Measurements from ENCODE around the gene SP7. TPM values are rescaled to one million over a fixed set of nuclear protein-coding genes. Genes with fewer than 3 reads are reported as not detected.
A peak's percentile ranks its signal among the peaks of the same experiment; 100 is the strongest.

The SP7 gene
- polyA plus RNA-seq, 2 of the 4 experiments (the other 2 are of a cell fraction) = 0.05 to 0.06 TPM

DNA sequence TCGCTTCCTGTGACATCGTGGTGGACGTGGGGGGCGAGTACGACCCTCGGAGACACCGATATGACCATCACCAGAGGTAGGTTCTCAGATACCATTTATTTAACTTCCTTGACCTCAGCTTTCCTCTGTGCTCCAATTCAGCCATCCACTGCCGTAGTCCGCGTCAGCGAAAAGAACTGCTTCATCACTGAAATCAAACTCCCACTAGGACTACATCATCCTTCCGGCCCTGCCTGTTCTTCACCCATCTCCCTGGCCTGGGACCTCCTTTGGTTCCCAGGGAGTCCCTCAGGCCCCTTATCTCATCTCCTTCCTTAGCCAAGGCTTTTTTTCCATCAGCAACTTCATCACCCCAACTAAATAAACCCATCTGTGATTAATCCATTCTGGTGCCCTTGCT, 36.0 kb downstream of the SP7 start:
- peak in 1 of 2 experiments; percentile 21; a peak in 3 of 6 replicates for ATAC-seq
- Histone ChIP-seq H3K9me3 (no peaks in the 10 kb centered on the region), H3K27ac (peak overlapping the region; percentile 85 to 92), H3K4me2 (peak overlapping the region; percentile 98), H3K4me1 (peaks cover 48% of the 10 kb centered on the region), H3K4me3 (peak overlapping the region; percentile 90)
- ChIA-PET POLR2A (interaction anchor here (1.0 to 1.9 kb wide), 5 partner anchors 8 to 221 kb away, joined by 3 to 18 read pairs (median 6); partner anchors contain the start of genes AAAS, CSAD, SPRYD3 and TARBP2), CTCF (interaction anchor here (0.5 to 28.2 kb wide), 6 partner anchors 12 to 89 kb away, joined by 3 to 1046 read pairs (median 44); partner anchors contain the start of genes AAAS and ITGB7)
- DNase-seq (ENCODE audit: low read depth in 1 of 2, low spot score in 1 of 2) = peak in 1 of 2 experiments; percentile 35
- TF ChIP-seq RCOR1 (IDR thresholded peaks at IDR 0.05; ENCODE audit: low read depth, low read length) (no peak), MAFK (IDR thresholded peaks at IDR 0.05; ENCODE audit: partially characterized antibody) (peak; percentile 19), RARB (CRISPR knock-in tag; IDR thresholded peaks at IDR 0.05) (no peak), TP53 (CRISPR knock-in tag; IDR thresholded peaks at IDR 0.05) (no peak)
- WGBS (ENCODE audit: missing lambda C conversion rate) = 0% methylated on average over 12 of the region's 12 CpGs
- no peak for FAIRE-seq

DNA sequence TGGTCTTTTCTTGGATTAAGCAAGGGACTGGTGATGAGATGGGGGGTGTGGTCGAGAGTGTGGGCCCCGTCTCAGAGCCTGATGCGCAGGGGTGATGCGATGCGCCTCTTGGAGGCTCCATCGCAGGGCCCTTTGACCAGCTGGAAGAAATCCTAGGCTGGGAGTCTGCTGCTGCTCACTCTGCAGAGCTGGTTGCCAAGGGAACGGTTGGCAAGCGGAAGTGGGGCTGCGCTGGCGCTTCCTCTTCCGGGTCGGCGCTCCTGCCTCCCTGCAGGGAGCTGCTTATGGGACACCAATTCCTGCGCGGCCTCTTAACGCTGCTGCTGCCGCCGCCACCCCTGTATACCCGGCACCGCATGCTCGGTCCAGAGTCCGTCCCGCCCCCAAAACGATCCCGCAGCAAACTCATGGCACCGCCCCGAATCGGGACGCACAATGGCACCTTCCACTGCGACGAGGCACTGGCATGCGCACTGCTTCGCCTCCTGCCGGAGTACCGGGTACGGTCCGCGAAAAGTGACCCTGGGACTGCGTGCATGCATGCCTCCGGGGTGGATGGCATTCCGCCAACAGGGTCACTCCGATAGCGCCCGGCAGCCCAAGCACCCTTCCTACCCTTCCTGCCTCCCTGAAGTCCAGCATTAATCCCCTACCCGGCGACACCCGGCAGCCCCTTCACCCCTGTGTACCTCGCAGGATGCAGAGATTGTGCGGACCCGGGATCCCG, 36.5 kb downstream of the SP7 start, which contains the start of gene MYG1:
Gene MYG1, plus strand, starts transcription at position 242 of the 727 bp plus-strand sequence. Its CDS starts 43 bp downstream, at position 285.
- under 1% methylated on average over 34 of the region's 51 CpGs for WGBS (ENCODE audit: missing lambda C conversion rate)
- H3K4me1 ChIP-seq = peaks cover 52% of the 10 kb centered on the region
- DNase-seq (ENCODE audit: low read depth in 1 of 2, low spot score in 1 of 2) (peak; percentile 85 to 95), FAIRE-seq (no peak), ATAC-seq (peak; percentile 90 to 91)
- no peaks in the 10 kb centered on the region for H3K9me3 ChIP-seq
- H3K27ac ChIP-seq = peak within 1 kb of the TSS; percentile 85 to 92
- H3K4me3 ChIP-seq = peak within 1 kb of the TSS; percentile 90
- ChIA-PET POLR2A (interaction anchor here (0.7 to 1.9 kb wide), 11 partner anchors 9 to 221 kb away, joined by 3 to 18 read pairs (median 4); partner anchors contain the start of genes AAAS, CSAD, SPRYD3 and TARBP2), CTCF (interaction anchor here (0.6 to 28.2 kb wide), 6 partner anchors 10 to 122 kb away, joined by 3 to 1046 read pairs (median 24); partner anchors contain the start of genes AAAS and ITGB7)
- H3K4me2 ChIP-seq = peak within 1 kb of the TSS; percentile 98
- TF ChIP-seq MAFK (IDR thresholded peaks at IDR 0.05; ENCODE audit: partially characterized antibody) = peak; percentile 27
- TF ChIP-seq CEBPB (IDR thresholded peaks at IDR 0.05) = no peak
- TF ChIP-seq EHF (CRISPR knock-in tag; IDR thresholded peaks at IDR 0.05) = no peak
- no peak for TF ChIP-seq FOSL2 (IDR thresholded peaks at IDR 0.05)
- TF ChIP-seq FOSL2 (CRISPR knock-in tag; IDR thresholded peaks at IDR 0.05) = no peak; the same call in 1 of the 2 replicates
- TF ChIP-seq HEYL (CRISPR knock-in tag; IDR thresholded peaks at IDR 0.05) = no peak
- peak; percentile 51; the same call in 1 of the 2 replicates for TF ChIP-seq RFX5 (IDR thresholded peaks at IDR 0.05)
- TF ChIP-seq KDM1A (IDR thresholded peaks at IDR 0.05; ENCODE audit: low read depth) = no peak
- TF ChIP-seq BHLHE40 (IDR thresholded peaks at IDR 0.05; ENCODE audit: low read depth, low read length) = no peak
- TF ChIP-seq, protein P1, sequence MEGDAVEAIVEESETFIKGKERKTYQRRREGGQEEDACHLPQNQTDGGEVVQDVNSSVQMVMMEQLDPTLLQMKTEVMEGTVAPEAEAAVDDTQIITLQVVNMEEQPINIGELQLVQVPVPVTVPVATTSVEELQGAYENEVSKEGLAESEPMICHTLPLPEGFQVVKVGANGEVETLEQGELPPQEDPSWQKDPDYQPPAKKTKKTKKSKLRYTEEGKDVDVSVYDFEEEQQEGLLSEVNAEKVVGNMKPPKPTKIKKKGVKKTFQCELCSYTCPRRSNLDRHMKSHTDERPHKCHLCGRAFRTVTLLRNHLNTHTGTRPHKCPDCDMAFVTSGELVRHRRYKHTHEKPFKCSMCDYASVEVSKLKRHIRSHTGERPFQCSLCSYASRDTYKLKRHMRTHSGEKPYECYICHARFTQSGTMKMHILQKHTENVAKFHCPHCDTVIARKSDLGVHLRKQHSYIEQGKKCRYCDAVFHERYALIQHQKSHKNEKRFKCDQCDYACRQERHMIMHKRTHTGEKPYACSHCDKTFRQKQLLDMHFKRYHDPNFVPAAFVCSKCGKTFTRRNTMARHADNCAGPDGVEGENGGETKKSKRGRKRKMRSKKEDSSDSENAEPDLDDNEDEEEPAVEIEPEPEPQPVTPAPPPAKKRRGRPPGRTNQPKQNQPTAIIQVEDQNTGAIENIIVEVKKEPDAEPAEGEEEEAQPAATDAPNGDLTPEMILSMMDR (IDR thresholded peaks at IDR 0.05) = no peak
- TF ChIP-seq, protein P2, sequence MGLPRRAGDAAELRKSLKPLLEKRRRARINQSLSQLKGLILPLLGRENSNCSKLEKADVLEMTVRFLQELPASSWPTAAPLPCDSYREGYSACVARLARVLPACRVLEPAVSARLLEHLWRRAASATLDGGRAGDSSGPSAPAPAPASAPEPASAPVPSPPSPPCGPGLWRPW (IDR thresholded peaks at IDR 0.05) = no peak
- TF ChIP-seq SREBF2 (IDR thresholded peaks at IDR 0.05) = peak; percentile 16; the same call in 1 of the 2 replicates
- TF ChIP-seq, protein P3, sequence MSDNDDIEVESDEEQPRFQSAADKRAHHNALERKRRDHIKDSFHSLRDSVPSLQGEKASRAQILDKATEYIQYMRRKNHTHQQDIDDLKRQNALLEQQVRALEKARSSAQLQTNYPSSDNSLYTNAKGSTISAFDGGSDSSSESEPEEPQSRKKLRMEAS (IDR thresholded peaks at IDR 0.05) = peak; percentile 89
- no peak for TF ChIP-seq CHD2 (IDR thresholded peaks at IDR 0.05; ENCODE audit: low read length, partially characterized antibody)
- TF ChIP-seq CBX8 (IDR thresholded peaks at IDR 0.05) = no peak
- TF ChIP-seq HOXB5 (CRISPR knock-in tag; IDR thresholded peaks at IDR 0.05) = peak; percentile 19; the same call in 1 of the 2 replicates
- TF ChIP-seq RNF2 (IDR thresholded peaks at IDR 0.05; ENCODE audit: borderline replicate concordance, low read depth) = no peak
- no peak for TF ChIP-seq TFCP2L1 (CRISPR knock-in tag; IDR thresholded peaks at IDR 0.05)
- TF ChIP-seq HDAC2 (IDR thresholded peaks at IDR 0.05) = no peak
- no peak for TF ChIP-seq ZNF302 (CRISPR knock-in tag; IDR thresholded peaks at IDR 0.05)
- TF ChIP-seq ESRRA (IDR thresholded peaks at IDR 0.05; ENCODE audit: borderline replicate concordance, low read length) = no peak
- no peak for TF ChIP-seq EP300 (IDR thresholded peaks at IDR 0.05)
- TF ChIP-seq HOXB13 (CRISPR knock-in tag; IDR thresholded peaks at IDR 0.05; ENCODE audit: low read depth) = no peak
- TF ChIP-seq, protein P4, sequence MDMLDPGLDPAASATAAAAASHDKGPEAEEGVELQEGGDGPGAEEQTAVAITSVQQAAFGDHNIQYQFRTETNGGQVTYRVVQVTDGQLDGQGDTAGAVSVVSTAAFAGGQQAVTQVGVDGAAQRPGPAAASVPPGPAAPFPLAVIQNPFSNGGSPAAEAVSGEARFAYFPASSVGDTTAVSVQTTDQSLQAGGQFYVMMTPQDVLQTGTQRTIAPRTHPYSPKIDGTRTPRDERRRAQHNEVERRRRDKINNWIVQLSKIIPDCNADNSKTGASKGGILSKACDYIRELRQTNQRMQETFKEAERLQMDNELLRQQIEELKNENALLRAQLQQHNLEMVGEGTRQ (IDR thresholded peaks at IDR 0.05) = no peak
- TF ChIP-seq HOXA7 (CRISPR knock-in tag; IDR thresholded peaks at IDR 0.05) = 0 out of 2 replicates have a peak, but pooled peaks have one; percentile 14
- TF ChIP-seq ZFP36 (IDR thresholded peaks at IDR 0.05; ENCODE audit: borderline replicate concordance, partially characterized antibody) = peak; percentile 9
- no peak for TF ChIP-seq CHD4 (IDR thresholded peaks at IDR 0.05; ENCODE audit: borderline replicate concordance)
- TF ChIP-seq, protein P5, sequence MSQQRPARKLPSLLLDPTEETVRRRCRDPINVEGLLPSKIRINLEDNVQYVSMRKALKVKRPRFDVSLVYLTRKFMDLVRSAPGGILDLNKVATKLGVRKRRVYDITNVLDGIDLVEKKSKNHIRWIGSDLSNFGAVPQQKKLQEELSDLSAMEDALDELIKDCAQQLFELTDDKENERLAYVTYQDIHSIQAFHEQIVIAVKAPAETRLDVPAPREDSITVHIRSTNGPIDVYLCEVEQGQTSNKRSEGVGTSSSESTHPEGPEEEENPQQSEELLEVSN (IDR thresholded peaks at IDR 0.05; ENCODE audit: borderline replicate concordance, low read depth) = peak; percentile 66; the same call in 1 of the 2 replicates
- TF ChIP-seq, protein P6, sequence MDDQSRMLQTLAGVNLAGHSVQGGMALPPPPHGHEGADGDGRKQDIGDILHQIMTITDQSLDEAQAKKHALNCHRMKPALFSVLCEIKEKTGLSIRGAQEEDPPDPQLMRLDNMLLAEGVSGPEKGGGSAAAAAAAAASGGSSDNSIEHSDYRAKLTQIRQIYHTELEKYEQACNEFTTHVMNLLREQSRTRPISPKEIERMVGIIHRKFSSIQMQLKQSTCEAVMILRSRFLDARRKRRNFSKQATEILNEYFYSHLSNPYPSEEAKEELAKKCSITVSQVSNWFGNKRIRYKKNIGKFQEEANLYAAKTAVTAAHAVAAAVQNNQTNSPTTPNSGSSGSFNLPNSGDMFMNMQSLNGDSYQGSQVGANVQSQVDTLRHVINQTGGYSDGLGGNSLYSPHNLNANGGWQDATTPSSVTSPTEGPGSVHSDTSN (IDR thresholded peaks at IDR 0.05) = peak; percentile 75
